Measurements from ENCODE around the gene TBC1D2. TPM values are rescaled to one million over a fixed set of nuclear protein-coding genes. Genes with fewer than 3 reads are reported as not detected.

The TBC1D2 gene
- total RNA-seq, 4 donors from 2014 or later = 42.4 to 57.4 (median 49.0) TPM

DNA sequence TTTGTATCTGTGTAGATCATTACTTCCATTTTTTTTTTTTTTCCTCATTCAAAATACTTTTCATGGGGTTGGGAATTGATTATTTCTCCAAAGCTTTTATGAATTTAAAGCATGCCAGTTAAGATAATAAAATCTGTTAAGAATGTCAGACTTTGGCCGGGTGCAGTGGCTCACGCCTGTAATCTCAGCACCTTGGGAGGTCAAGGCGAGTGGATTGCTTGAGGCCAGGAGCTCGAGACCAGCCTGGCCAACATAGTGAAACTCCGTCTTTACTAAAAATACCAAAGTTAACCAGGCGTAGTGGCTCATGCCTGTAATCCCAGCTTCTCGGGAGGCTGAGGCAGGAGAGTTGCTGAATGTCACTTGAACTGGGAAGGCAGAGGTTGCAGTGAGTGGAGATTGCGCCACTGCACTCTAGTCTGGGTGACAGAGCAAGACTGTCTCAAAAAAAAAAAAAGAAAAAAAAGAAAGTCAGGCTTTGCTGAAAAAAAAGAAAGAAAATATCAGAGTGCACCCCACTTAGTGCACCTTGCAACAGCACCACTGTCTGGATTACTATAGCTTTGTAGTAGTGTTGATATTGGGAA is 18.5 kb downstream of the TBC1D2 start:
- TF ChIP-seq EP300 (IDR thresholded peaks at IDR 0.05) (no peak), POLR2AphosphoS5 (IDR thresholded peaks at IDR 0.05) (no peak), POLR2A (IDR thresholded peaks at IDR 0.05) (no peak)
- TF ChIP-seq, protein P1, sequence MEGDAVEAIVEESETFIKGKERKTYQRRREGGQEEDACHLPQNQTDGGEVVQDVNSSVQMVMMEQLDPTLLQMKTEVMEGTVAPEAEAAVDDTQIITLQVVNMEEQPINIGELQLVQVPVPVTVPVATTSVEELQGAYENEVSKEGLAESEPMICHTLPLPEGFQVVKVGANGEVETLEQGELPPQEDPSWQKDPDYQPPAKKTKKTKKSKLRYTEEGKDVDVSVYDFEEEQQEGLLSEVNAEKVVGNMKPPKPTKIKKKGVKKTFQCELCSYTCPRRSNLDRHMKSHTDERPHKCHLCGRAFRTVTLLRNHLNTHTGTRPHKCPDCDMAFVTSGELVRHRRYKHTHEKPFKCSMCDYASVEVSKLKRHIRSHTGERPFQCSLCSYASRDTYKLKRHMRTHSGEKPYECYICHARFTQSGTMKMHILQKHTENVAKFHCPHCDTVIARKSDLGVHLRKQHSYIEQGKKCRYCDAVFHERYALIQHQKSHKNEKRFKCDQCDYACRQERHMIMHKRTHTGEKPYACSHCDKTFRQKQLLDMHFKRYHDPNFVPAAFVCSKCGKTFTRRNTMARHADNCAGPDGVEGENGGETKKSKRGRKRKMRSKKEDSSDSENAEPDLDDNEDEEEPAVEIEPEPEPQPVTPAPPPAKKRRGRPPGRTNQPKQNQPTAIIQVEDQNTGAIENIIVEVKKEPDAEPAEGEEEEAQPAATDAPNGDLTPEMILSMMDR (IDR thresholded peaks at IDR 0.05) = no peak
- Histone ChIP-seq H3K4me1 (peaks cover 1% of the 10 kb centered on the region), H3K27me3 (no peaks in the 10 kb centered on the region), H3K9me3 (no peaks in the 10 kb centered on the region), H3K27ac (no peak overlapping the region), H3K36me3 (peaks cover 27% of the 10 kb centered on the region), H3K4me3 (no peak overlapping the region)
- DNase-seq (ENCODE audit: low spot score in 2 of 2) = no peak
- WGBS = 95% methylated on average over 8 of the region's 8 CpGs

DNA sequence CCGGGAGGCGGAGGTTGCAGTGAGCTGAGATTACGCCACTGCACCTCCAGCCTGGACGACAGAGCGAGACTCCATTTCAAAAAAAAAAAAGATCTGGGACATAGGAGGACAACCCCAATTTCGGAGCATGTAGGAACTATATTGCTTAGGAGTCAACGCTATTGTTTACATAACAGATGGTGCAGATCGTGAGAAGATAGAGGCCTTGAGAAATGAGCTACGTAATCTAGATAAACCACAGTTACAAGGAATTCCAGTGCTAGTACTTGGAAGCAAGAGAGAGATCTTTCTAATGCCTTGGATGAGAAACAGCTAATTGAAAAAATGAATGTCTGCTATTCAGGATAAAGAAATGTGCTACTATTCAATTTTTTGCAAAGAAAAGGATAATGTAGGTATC is 20.3 kb downstream of the TBC1D2 start:
- no peak for DNase-seq (ENCODE audit: low spot score in 2 of 2)
- Histone ChIP-seq H3K4me3 (no peak overlapping the region), H3K36me3 (peaks cover 33% of the 10 kb centered on the region), H3K27ac (no peak overlapping the region), H3K27me3 (no peaks in the 10 kb centered on the region), H3K4me1 (peaks cover 4% of the 10 kb centered on the region), H3K9me3 (no peaks in the 10 kb centered on the region)
- TF ChIP-seq POLR2A (IDR thresholded peaks at IDR 0.05) (no peak), POLR2AphosphoS5 (IDR thresholded peaks at IDR 0.05) (no peak), EP300 (IDR thresholded peaks at IDR 0.05) (no peak)
- TF ChIP-seq, protein P1 (IDR thresholded peaks at IDR 0.05) = no peak
- WGBS = 91% methylated on average over 9 of the region's 9 CpGs

DNA sequence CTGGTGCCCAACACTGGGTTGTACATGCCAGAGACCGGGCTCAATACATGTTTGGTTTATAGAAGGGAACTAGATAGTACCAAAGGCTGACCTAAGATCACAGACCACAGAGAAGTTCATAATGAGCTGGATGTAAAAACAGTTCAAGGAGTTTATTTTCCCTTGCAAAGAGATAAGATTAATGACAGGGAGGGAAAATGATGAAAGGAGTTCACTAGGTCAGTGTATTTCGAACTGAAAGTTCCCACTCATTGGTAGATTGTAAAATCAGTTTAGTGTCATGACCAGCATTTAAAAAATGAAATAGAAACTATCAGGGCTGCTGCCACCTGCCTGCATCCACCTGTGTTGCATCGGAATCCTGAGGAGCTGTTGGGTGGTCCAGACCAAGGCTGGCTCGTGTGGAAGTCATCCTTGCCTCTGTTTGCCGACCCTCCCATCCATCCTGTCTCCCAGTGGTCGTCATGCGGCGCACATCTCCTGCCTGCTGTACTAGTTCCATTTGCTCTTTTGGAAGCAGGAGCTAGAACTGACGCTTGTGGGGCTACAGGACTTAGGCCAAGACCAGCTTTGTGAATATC is 21.1 kb downstream of the TBC1D2 start:
- Histone ChIP-seq H3K27me3 (no peaks in the 10 kb centered on the region), H3K9me3 (no peaks in the 10 kb centered on the region)
- no peak for DNase-seq (ENCODE audit: low spot score in 2 of 2)

DNA sequence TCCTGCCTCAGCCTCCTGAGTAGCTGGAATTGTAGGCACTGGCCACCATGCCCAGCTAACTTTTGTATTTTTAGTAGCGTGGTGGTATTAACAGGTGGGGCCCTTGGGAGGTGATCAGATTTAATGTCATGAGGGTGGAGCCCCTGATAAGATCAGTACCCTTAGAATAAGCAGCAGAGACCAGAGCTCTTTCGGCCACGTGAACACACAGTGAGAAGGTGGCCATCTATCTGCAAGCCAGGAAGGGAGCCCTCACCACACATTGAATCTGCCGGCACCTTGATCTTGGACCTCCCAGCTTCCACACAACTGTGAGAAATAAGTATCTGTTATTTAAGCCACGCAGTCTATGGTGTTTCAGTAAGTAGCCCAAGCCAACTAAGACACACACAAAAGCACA is 22.5 kb downstream of the TBC1D2 start:
- H3K27me3 ChIP-seq = no peaks in the 10 kb centered on the region
- peaks cover 55% of the 10 kb centered on the region for H3K36me3 ChIP-seq
- no peak overlapping the region for H3K27ac ChIP-seq
- 97% methylated on average over 5 of the region's 5 CpGs for WGBS
- no peak overlapping the region for H3K4me3 ChIP-seq
- H3K9me3 ChIP-seq = no peaks in the 10 kb centered on the region
- peaks cover 4% of the 10 kb centered on the region for H3K4me1 ChIP-seq
- DNase-seq (ENCODE audit: low spot score in 2 of 2) = no peak
- TF ChIP-seq EP300 (IDR thresholded peaks at IDR 0.05) (no peak), POLR2AphosphoS5 (IDR thresholded peaks at IDR 0.05) (no peak), POLR2A (IDR thresholded peaks at IDR 0.05) (no peak)
- TF ChIP-seq, protein P1 (IDR thresholded peaks at IDR 0.05) = no peak

More for the DNA sequence above, 21.1 kb downstream of the TBC1D2 start:
- Histone ChIP-seq H3K27ac (no peak overlapping the region), H3K4me3 (no peak overlapping the region), H3K4me1 (peaks cover 4% of the 10 kb centered on the region), H3K36me3 (peaks cover 41% of the 10 kb centered on the region)
- TF ChIP-seq POLR2A (IDR thresholded peaks at IDR 0.05) (no peak), POLR2AphosphoS5 (IDR thresholded peaks at IDR 0.05) (no peak), EP300 (IDR thresholded peaks at IDR 0.05) (no peak)
- TF ChIP-seq, protein P1 (IDR thresholded peaks at IDR 0.05) = no peak
- 81% methylated on average over 8 of the region's 9 CpGs for WGBS

DNA sequence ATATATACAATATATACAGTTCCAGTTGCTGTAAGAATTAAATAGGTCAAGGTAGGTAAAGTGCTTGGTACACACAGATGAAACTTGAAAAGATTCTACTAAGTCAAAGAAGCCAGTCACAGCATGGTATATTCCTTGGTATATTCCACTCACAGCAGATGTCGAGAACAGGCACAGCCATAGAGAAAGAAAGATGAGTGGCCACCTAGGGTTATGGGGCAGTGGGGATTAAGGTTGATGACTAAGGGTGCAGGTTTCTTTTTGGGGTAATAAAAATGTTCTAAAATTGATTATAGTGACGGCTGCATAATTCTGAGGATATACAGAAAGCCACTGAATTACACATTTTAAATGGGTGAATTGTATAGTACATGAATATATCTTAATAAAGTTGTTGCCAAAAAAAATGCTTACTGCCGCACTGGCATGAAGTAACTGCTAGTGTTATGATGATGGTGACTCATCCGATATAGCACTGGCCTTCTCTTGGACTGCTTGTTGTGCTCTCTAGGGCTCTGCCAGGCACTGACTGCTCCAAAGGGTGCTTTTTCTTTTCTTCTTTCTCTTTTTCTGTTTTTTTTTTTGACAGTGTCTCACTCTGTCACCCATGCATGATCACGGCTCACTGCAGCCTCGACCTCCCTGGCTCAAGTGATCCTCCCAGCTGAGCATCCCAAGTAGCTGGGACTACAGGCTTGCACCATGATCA is 23.5 kb downstream of the TBC1D2 start:
- Histone ChIP-seq H3K4me1 (peaks cover 4% of the 10 kb centered on the region), H3K27me3 (no peaks in the 10 kb centered on the region), H3K9me3 (no peaks in the 10 kb centered on the region), H3K4me3 (no peak overlapping the region), H3K27ac (no peak overlapping the region), H3K36me3 (peaks cover 60% of the 10 kb centered on the region)
- WGBS = 73% methylated on average over 6 of the region's 6 CpGs
- DNase-seq (ENCODE audit: low spot score in 2 of 2) = no peak
- TF ChIP-seq, protein P1 (IDR thresholded peaks at IDR 0.05) = no peak
- no peak for TF ChIP-seq POLR2AphosphoS5 (IDR thresholded peaks at IDR 0.05)
- no peak for TF ChIP-seq EP300 (IDR thresholded peaks at IDR 0.05)
- TF ChIP-seq POLR2A (IDR thresholded peaks at IDR 0.05) = no peak
